GF-D8 (cell line): ENCODE data around the gene TMC3.
A peak's percentile ranks its signal among the peaks of the same experiment; 100 is the strongest.

Experiments used
- DNase-seq: peaks from one replicate; lab custom pipeline; 2025; lab: John Stamatoyannopoulos, UW

The TMC3 gene

DNA sequence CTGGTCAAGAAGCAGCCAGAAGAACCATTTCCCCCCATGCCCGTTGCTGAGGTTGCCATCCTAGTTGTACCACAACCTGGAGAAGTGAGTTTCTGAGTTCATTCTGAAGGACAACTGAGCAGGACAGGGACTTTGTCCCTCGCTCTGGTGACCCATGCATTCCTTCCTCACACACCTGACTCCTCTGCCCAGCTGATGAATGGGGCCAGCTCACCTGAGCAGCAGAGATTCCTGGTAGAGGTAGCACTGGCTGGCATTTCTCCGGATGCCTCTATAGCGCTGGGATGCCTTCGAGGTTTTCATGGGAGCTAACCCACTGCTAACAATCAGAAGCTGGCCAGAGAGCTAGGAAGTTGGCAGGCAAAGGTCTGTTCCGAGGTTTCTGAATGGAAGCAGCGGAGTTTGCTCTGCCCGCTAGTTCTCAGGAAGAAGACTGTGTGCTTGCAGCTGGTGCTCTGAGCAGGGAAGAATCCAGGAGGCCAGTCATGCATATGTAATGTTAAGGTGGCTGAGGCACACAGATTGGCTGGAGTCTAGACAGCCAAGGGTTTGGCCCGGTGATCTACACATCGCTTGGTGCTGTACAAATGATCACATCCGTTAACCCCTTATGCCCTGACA, at the start of gene TMC3:
TSS of gene TMC3 (minus strand) at position 439 of the 621 bp plus-strand sequence. CDS start at position 303, 136 bp downstream.
- no peak for DNase-seq

DNA sequence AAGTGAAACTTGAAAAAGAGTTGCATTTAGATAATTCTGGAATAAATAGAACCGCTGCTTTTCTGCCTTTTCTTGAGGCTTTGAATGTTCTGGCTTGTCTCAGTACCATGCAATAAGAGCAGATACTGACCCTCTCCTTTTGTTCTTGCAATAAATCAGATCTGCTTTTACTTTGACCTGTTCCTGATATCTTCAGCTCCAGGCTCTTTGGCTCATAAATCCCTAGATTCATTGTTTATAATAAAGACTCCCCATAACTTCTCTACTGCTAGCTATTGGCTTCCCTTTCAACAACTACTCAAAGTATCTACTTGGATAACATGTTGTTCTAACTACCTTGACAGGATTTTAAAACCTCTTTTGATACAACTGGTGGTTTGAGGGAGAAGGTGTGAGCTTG, 47.4 kb upstream of the TMC3 start:
- DNase-seq, result no peak

DNA sequence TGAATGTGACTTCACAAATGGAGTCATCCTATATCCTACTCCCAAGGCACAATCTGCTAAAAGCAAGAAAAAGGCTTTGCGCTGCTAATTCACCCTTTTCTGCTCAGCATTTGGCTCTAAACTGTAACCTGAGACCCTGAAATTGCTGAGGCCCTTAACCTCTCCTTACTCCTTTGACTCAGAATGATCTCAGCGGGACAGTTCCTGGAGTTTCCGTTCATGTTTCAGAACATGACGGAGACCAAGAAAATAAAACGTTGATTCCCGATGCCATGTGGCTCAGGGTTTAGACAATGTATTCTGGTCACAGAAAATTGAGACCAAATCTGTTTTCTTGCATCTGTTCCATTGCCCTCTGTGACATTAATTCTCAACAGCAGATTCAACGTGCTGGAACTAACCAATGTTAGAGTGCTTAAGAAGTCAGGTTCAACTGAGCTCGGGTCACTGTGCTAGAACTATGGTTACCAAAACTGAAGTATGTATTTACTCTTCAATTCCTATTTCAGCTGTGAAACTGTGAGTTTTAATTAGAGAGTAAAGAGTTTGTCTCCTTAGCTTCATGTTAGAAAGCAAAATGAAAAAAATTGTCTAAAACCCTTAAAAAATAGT, 45.4 kb upstream of the TMC3 start:
- no peak for DNase-seq

DNA sequence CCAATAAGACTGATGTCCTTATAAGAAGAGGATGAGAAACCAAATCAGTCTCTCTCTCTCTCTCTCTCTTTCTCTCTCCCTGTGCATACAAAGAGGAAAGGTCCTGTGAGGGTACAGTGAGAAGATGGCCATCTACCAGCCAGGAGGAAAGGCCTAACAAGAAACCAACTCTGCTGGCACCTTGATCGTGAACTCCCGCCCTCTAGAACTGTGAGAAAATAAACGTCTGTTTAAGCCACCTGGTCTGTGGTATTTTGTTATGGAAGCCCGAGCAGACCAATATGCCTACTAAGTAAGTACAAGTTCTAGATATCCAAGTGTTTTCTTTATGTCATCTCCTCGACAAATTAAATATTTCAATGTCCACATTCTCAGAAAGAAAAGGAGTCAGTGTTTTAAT, 44.9 kb upstream of the TMC3 start:
- DNase-seq, result no peak

DNA sequence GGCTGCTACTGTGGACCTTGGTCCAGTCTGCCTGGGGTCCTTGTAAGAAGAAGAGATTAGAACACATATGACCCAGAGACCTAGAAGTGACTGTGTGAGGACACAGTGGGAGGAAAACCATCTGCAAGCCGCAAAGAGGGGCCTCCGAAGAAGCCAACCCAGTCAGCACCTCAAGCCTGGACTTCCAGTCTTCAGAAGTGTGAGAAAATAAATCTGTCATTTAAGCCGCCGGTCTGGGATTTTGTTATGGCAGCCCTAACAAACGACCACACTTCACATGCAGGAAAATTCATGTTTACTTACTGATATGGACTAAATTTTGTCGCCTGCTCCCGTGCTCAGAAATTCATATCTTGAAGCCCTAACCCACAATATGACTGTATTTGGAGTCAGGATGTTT, 44.4 kb upstream of the TMC3 start:
- DNase-seq, result no peak

DNA sequence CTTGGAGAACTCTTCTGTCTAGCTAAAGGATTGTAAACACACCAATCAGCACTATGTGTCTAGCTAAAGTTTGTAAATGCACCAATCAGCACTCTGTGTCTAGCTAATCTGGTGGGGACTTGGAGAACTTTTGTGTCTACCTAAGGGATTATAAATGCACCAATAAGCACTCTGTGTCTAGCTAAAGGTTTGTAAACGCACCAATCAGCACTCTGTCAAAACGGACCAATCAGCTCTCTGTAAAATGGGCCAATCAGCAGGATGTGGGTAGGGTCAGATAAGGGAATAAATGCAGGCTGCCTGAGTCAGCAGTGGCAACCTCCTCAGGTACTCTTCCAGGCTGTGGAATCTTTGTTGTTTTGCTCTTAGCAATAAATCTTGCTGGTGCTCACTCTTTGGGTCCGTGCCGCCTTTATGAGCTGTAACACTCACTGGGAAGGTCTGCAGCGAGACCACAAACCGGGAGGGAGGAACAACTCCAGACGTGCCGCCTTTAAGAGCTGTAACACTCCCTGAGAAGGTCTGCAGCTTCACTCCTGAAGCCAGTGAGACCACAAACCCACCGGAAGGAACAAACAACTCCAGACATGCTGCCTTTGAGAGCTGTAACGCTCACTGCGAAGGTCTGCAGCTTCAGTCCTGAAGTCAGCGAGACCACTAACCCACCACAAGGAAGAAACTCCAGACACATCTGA, 40.4 kb upstream of the TMC3 start:
- peak; percentile 46 for DNase-seq

DNA sequence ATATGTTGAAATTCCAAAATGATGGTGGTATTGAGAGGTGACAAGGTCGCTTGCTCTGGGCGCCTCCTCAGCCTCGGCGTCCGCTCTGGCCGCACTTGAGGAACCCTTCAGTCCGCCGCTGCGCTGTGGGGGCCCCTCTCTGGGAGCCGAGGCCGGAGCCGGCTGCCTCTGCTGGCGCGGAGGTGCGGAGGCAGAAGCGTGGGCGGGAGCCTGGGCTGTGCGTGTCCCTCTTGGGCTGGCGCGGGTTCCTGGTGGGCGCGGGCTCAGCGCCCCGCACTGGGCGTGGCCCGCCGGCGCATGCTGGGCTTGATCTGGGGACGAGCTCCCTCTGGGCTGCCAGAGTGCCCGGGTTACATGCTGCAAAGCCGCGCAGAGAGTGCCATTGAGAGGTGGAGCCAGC, 39.8 kb upstream of the TMC3 start:
- DNase-seq, result no peak

DNA sequence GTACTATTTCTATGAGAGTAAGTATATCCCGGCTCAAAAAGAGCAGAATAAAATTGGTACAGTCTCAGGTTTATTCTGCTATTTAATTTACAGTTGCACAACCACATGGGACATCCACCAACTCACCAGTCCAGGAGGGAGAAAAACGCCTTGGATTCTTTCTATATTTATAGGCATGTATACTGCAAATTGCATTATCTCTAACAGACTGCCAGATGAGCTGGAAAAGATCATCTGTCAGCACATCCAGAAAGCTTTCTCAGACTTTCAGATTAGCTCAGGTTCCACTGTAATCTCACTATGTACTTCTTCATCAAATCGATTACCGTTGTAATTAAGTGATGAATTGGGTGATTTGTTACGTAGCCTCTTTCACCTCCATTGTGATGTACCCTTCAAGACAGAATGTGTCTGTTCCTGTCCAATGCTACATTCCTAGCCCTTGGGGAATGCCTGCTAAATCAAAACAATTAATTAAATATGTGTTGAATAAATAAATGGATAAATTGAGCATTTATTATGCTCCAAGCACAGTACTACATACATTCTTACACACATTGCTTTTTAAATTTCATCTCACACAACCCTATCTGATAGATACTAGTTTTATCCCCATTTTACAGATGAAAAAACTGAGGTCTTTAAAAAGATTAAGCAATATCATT, 38.1 kb upstream of the TMC3 start:
- no peak for DNase-seq

DNA sequence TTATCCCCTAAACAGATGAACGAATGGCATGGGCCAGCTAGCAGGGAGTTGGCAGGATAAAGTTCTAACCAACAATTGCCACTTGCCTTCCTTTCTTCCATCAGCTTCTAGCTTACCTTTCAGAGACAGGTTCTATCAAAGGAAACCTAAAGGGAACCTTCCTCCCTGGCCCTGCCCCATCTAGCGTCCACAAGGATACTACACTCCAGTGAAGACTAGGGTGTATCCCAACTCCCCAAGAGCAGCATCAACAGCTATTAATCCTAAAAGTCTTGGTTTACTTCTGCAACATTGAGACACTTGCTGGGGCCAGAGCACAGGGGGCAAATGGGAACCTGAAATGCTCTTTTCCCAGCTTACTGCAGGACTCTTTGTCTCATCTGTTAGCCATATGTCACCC, 37.0 kb upstream of the TMC3 start:
- DNase-seq, result no peak

DNA sequence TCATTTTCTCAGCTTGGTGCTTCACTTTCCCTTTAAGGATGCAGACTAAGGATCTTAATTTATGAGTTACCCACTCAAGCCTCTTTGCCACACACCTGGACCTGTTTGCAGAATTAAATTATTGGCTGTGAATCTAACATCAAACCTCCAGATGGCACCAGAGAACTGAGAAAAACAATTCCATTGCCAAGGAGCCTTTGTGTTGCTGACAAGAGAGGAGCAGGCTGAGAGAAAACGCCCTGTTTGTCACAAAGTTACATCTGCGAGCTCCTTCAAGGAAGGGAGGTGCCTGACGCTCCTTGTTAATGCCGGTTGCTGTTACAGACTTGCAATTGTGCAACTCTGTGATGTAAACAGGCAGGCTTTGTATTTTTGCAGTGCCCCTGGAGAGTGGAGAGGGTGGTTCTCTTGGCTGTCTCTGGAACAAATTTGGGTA, 36.3 kb upstream of the TMC3 start:
- DNase-seq, result peak; percentile 6

DNA sequence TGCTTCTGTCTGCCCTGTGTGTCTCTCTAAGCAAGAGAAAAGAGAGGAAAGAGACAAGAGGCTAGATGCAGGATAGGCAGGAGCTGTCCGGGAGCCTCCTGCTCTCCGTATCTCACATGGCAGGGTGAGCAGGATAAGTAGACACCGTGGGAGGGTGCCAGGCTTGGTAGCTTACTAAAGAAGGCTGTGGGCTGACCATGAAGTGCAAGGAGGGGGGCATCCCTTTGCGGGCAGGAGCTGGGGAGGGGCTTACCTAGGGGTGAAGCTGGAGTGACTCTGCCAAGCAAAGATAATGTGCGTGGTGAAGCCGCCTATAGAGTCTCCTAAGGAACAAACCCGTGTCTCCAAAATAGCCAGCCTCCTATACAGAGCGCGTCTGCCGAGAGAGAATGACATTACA, 33.7 kb upstream of the TMC3 start:
- no peak for DNase-seq

DNA sequence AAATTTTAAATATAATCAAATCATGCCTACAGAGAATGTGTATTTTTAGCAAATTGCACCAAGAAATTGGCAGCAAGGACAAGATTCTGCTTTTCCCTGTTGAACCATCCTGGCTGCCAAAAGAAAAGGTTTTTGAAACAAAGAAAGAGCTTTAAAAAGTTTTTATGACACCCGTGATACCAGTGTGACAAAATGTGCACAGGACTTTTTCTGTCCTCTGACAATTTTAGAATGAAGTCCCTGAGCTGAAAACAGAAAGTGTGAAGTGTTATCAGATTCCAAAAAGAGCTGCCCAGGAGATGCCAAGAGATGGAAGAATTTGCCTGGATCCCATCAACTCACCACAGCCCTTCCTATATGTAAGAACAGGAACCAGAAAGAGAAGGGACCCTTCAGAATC, 33.2 kb upstream of the TMC3 start:
- DNase-seq, result no peak

DNA sequence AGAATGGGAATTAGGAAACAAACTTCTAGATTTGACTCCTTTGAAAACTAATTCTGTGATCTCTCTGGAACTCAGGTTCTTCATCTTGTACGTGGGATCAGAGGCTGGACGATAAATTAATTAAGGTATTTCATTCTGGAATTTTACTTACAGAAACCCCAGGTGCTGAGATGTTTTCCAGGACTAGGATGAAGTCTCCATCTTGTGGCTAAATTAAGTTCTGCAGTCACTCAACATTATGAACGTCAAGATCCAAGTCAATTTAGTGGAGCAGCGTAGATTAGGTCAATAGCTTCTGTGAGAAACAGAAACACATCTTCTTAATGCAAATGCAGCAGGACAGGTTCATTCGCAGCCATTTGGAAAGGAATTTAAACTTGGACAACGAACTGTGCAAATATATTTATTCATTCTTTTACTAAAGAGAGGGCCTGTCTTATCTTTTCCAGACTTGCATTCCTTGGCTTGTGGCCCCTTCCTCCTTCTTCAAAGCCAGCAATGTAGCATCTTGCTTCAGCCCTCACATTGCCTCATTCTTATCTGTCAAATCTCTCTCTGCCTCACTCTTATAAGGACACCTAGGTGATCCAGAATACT, 26.7 kb upstream of the TMC3 start:
- no peak for DNase-seq

DNA sequence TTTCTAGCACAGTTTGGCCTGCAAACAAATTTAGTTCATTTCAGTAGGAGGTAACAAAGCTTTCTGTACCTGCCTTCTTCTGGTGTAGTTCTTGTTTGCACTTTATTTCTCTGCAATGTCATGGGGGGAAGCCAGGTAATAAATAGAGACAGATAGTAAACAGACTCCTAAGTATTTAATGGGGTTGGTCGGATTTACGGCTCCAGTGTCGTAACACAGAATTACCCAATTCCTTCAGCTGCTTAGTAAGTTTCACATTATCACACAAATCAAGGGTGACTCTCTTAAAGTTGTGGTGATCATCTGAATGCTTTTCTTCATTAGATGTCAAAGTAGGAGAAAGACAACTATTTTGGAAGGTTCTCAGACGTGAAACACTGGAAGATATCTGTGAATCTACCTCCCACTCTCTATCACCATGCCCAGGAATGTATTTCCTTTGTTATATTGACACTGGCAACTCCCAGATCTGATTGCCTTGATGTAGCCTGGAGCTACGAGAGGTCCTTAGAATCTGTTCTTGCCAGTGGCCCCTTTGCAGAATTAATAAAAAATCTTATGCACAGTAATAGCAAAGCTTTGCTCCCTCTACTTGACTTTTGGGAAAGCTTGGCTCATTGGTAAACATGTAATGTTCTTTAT, 25.0 kb upstream of the TMC3 start:
- DNase-seq, result no peak

DNA sequence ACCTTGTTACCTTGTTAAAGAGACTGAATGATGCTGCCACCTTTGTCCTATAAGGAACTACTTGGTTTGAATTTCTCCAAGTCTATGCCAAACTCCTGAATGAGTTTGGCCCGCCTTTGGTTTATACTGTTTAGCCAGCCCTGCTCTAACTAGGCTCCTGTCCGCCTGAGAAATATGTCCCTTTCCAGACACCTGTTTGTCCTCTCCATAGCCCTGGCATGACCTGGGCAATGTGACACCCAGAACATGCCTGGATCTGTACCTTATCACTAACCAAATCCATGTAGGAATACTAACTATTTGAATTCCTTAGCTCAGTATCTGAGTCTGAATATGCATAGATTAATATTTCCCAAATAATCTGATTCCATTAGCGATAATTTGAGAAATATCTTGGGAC, 24.4 kb upstream of the TMC3 start:
- DNase-seq, result no peak

DNA sequence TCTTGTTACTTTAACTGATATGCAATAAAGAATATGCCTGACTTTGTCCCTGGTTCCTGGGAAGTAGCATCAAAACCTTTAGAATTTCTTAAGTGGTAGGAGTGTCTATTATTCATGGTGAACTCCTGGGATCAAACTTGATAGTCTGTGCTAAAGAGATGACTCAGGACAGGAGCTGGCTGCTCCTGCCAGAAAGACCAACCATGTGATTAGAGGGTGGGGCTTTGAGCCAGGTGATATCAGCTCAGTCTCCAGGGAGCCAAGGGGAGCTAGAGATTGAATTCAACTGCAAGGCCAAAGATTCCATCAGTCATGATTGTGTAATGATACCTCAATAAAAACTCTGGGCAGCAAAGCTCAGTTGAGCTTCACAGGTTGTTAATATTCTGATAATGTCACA, 20.6 kb upstream of the TMC3 start:
- no peak for DNase-seq

DNA sequence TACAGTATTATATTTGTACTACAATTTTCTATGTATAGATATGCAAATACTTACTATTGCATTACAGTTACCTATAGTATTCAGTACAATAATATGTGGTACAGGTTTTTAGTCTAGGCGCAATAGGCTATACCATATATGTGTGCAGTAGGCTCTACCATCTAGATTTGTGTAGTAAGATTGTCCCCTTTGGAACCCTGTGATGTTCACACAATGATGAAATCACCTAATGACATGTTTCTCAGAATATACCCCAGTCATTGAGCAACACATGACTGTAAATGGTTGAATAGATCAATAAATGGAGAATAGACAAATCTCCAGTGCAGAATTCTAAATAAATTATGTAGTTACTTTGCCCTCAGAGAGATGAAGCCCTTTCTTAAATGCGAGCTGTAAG, 17.6 kb upstream of the TMC3 start:
- DNase-seq, result no peak

DNA sequence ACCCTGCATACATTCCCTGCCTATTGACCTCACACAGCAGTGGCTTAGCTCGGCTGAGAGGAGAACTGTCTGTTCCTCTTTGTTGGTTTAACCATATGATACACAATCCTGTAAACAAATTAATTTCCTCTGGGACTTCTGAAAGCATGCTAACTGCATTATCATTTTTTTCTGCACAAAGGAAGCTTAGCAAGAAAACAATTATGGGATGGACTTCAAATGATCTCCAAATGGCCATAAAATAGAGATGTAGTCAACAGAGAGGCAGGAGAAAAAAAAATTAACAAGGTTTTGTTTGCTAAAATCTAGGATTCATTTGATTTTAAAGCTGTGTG, 14.4 kb upstream of the TMC3 start:
- no peak for DNase-seq

DNA sequence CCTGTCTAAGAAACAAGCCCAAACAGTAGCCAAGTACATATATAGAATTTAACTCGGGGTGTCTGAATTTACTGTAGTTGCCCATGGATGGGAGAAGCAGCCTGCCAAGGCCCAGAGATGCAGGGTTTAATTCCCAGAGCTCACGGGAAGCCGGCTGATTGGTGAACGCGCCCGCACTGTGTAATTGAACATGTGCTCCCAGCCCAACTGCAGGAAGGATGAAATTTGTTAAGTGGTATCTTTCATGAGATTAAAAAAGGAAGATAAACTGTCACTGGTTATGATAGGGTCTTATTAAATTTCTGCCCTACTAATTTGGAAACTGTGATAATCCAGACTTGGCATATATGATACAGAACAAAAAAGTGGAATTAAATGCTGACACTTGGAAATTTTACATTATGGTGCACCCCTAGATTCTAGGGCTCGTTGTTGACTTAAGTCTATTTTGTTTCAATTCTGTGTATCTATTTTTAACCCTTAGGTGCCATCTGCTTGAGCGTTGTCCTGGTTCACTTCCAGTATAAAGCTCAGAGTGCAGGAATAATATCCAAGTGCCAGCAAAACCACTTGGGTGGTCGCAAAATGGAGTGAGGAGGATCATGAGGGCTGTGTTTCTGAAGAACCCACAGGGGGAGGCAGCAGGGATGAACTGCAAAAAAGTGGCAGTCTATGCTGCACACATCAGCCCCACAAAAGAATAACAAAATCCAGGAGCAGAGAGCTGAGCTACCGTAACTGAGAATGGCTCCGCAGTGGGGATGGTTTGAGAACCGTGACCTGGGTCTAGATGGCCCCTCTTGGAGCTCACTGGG, 13.8 kb upstream of the TMC3 start:
- DNase-seq, result no peak

DNA sequence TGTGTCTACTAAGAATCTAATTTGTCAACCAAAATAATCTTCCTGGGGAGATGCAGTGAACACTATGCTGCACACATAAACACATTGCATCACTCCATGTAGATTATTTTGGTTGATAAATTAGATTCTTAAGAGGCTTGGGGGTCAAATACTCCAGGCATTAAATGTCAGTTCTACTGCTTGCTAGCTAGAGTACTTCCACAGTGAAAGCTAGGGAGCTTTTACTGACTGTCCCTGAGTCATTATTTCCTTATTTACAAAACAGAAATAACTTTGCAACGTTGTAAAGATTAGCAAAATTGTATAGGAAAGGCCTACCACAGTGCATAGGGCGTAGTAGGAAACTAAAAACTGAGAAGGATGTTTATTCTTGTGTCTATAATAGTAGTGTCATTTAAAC, 12.9 kb upstream of the TMC3 start:
- no peak for DNase-seq

DNA sequence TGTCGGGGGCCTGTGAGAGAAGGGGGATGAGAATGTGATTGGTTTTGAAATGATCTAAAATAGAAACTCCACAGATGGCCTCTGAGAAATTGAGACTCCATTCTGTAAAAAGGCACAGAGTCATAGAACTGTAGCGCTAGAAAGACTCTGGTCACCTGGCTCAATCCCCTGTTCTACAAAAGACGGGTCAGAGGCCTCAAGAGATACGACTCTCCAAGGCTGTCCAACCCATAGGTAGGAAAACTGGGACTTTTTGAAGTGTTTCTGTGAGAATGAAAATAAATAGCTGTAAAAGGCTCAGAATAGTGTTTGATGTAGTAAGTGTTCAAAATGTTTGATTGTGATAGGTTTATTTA, 11.7 kb upstream of the TMC3 start:
- DNase-seq, result no peak
